VCaP (cell line): ENCODE results near the gene MET.
"Not testable (repeated sequence)": the region's sequence is repeated elsewhere in the genome, so short reads cannot be mapped to it uniquely, and the experiment has no call there.

Experiments
- H3K27ac ChIP-seq: fragments of 450-650 bp; 2 replicates; pipeline ENCODE4 v1.5.1; 2017
- CTCF ChIP-seq: fragments of 450-650 bp; conservative IDR thresholded peaks from 2 replicates; pipeline ENCODE4 v1.5.1; 2017; ENCODE audit warnings: mild to moderate bottlenecking, moderate library complexity

Gene MET

GRCh38 chr7:116650436-116650835 is 21.6 kb upstream of the MET start:
- TF ChIP-seq CTCF = no peak
- no peak overlapping the region for H3K27ac ChIP-seq

GRCh38 chr7:116652793-116653192 is 19.2 kb upstream of the MET start:
- H3K27ac ChIP-seq = no peak overlapping the region

GRCh38 chr7:116653204-116653603 is 18.8 kb upstream of the MET start:
- H3K27ac ChIP-seq = no peak overlapping the region
- TF ChIP-seq CTCF = no peak

More at GRCh38 chr7:116652793-116653192, 19.2 kb upstream of the MET start:
- no peak for TF ChIP-seq CTCF

- TF ChIP-seq CTCF = no peak
- no peak overlapping the region for H3K27ac ChIP-seq
Measured at GRCh38 chr7:116653646-116654045, 18.4 kb upstream of the MET start.

GRCh38 chr7:116659248-116659647 is 12.7 kb upstream of the MET start:
- H3K27ac ChIP-seq = not testable (repeated sequence)

- no peak overlapping the region for H3K27ac ChIP-seq
- TF ChIP-seq CTCF = no peak
Measured at GRCh38 chr7:116661865-116662264, 10.1 kb upstream of the MET start.

- no peak for TF ChIP-seq CTCF
- H3K27ac ChIP-seq = no peak overlapping the region
Measured at GRCh38 chr7:116663744-116664143, 8.3 kb upstream of the MET start.

GRCh38 chr7:116665332-116665996 is 6.5 kb upstream of the MET start:
- H3K27ac ChIP-seq = no peak overlapping the region
- TF ChIP-seq CTCF = no peak
